Measurements from ENCODE around the gene CHST11.

CHST11 gene

GRCh38 chr12:104697186-104697585 is 240.4 kb downstream of the CHST11 start:
- Histone ChIP-seq H3K36me3 (ENCODE audit: control insufficient read depth in 2 of 2, insufficient read depth in 1 of 2, low read length in 2 of 2) (no peaks in the 10 kb centered on the region), H3K27ac (ENCODE audit: extremely low read depth, low read depth, low read length) (no peak overlapping the region), H3K4me3 (ENCODE audit: low read depth, low read length) (no peak overlapping the region), H3K9me3 (ENCODE audit: control insufficient read depth, insufficient read depth, low read depth, low read length) (no peaks in the 10 kb centered on the region), H3K4me1 (ENCODE audit: control insufficient read depth, insufficient read depth, low read length) (peaks cover 5% of the 10 kb centered on the region; the same call in 1 of the 2 replicates)
- no peak for TF ChIP-seq ZNF701 (tag by site-specific recombination; IDR thresholded peaks at IDR 0.05)
- no peak for TF ChIP-seq ZNF585B (tag by site-specific recombination; IDR thresholded peaks at IDR 0.05)
- no peak for TF ChIP-seq YY2 (tag by site-specific recombination; IDR thresholded peaks at IDR 0.05)
- TF ChIP-seq ATF2 (tag by site-specific recombination; IDR thresholded peaks at IDR 0.05; ENCODE audit: low read depth): no peak
- no peak for TF ChIP-seq ZNF324 (tag by site-specific recombination; IDR thresholded peaks at IDR 0.05)
- no peak for TF ChIP-seq ZNF398 (tag by site-specific recombination; IDR thresholded peaks at IDR 0.05)
- no peak for TF ChIP-seq ZNF704 (tag by site-specific recombination; IDR thresholded peaks at IDR 0.05)
- TF ChIP-seq ZNF561 (tag by site-specific recombination; IDR thresholded peaks at IDR 0.05; ENCODE audit: borderline replicate concordance): no peak
- TF ChIP-seq MZF1 (tag by site-specific recombination; IDR thresholded peaks at IDR 0.05; ENCODE audit: borderline replicate concordance): no peak
- TF ChIP-seq ZFP37 (tag by site-specific recombination; IDR thresholded peaks at IDR 0.05): no peak
- no peak for TF ChIP-seq ZNF266 (tag by site-specific recombination; IDR thresholded peaks at IDR 0.05; ENCODE audit: low read depth)
- TF ChIP-seq ZNF335 (tag by site-specific recombination; conservative IDR thresholded peaks at IDR 0.05): no peak
- TF ChIP-seq ZNF155 (tag by site-specific recombination; IDR thresholded peaks at IDR 0.05): no peak
- no peak for TF ChIP-seq ZNF660 (tag by site-specific recombination; IDR thresholded peaks at IDR 0.05)
- TF ChIP-seq ZNF391 (tag by site-specific recombination; IDR thresholded peaks at IDR 0.05; ENCODE audit: borderline replicate concordance, low read depth): no peak
- TF ChIP-seq ZNF426 (tag by site-specific recombination; IDR thresholded peaks at IDR 0.05): no peak
- ChIA-PET CTCF (interaction anchor here (0.6 kb wide), 1 partner anchor 357 kb away, joined by 3 read pairs; no protein-coding TSS in a partner anchor), POLR2A (no interaction called here)

GRCh38 chr12:104698871-104699270 is 242.1 kb downstream of the CHST11 start:
- Histone ChIP-seq H3K4me3 (ENCODE audit: low read depth, low read length) (no peak overlapping the region), H3K36me3 (ENCODE audit: control insufficient read depth in 2 of 2, insufficient read depth in 1 of 2, low read length in 2 of 2) (no peaks in the 10 kb centered on the region), H3K27ac (ENCODE audit: extremely low read depth, low read depth, low read length) (no peak overlapping the region), H3K4me1 (ENCODE audit: control insufficient read depth, insufficient read depth, low read length) (peaks cover 5% of the 10 kb centered on the region; the same call in 1 of the 2 replicates), H3K9me3 (ENCODE audit: control insufficient read depth, insufficient read depth, low read depth, low read length) (no peaks in the 10 kb centered on the region)
- TF ChIP-seq ZNF701 (tag by site-specific recombination; IDR thresholded peaks at IDR 0.05): no peak
- TF ChIP-seq ZNF555 (tag by site-specific recombination; conservative IDR thresholded peaks at IDR 0.05): no peak
- TF ChIP-seq MZF1 (tag by site-specific recombination; IDR thresholded peaks at IDR 0.05; ENCODE audit: borderline replicate concordance): no peak
- no peak for TF ChIP-seq KLF8 (tag by site-specific recombination; IDR thresholded peaks at IDR 0.05)
- TF ChIP-seq ZNF830 (tag by site-specific recombination; IDR thresholded peaks at IDR 0.05; ENCODE audit: low read depth): no peak
- TF ChIP-seq BCL11B (tag by site-specific recombination; IDR thresholded peaks at IDR 0.05; ENCODE audit: low read depth): no peak
- TF ChIP-seq ZIC2 (tag by site-specific recombination; IDR thresholded peaks at IDR 0.05): no peak
- no peak for TF ChIP-seq ZNF639 (tag by site-specific recombination; IDR thresholded peaks at IDR 0.05)
- no peak for TF ChIP-seq ZNF426 (tag by site-specific recombination; IDR thresholded peaks at IDR 0.05)
- TF ChIP-seq SP7 (tag by site-specific recombination; IDR thresholded peaks at IDR 0.05): no peak
- no peak for TF ChIP-seq ZNF488 (tag by site-specific recombination; IDR thresholded peaks at IDR 0.05)
- ChIA-PET POLR2A (no interaction called here), CTCF (no interaction called here)

All from HEK293 (cell line).